Nephron (organoid): ENCODE measurements around the gene CDR2.
"Not testable (repeated sequence)": the region's sequence is repeated elsewhere in the genome, so short reads cannot be mapped to it uniquely, and the experiment has no call there.

Source experiments
- H3K27ac Mint-ChIP-seq, 3 experiments: 2 replicates each; pipeline ENCODE4 v1.8.0; 2020; ENCODE audit warnings: mixed read lengths in 3 of 3, mild to moderate bottlenecking in 2 of 3, moderate library complexity in 1 of 3
- H3K27me3 Mint-ChIP-seq: 2 replicates; pipeline ENCODE4 v1.8.0; 2021; ENCODE audit warnings: low read depth, mild to moderate bottlenecking, moderate library complexity, mixed read lengths
- H3K36me3 Mint-ChIP-seq: 2 replicates; pipeline ENCODE4 v1.8.0; 2020; ENCODE audit warnings: low read depth, mixed read lengths
- H3K4me1 Mint-ChIP-seq: 2 replicates; pipeline ENCODE4 v1.8.0; 2020; ENCODE audit warnings: mixed read lengths
- H3K4me3 Mint-ChIP-seq, 3 experiments: 2 replicates each; pipeline ENCODE4 v1.8.0; 2020; ENCODE audit warnings: mild to moderate bottlenecking in 3 of 3, mixed read lengths in 3 of 3, moderate library complexity in 2 of 3
- H3K9me3 Mint-ChIP-seq: 2 replicates; pipeline ENCODE4 v1.8.0; 2020; ENCODE audit warnings: mixed read lengths
- TF ChIP-seq, protein P1 (sequence below), 3 experiments: fragments of 200-600 bp; sonication (generic); IDR thresholded peaks; one replicate each; pipeline ENCODE4 v1.5.0; 2021; ENCODE audit warnings: antibody characterized with exemption in 3 of 3; ENCODE audit not compliant: unreplicated experiment in 3 of 3

CDR2 gene

DNA sequence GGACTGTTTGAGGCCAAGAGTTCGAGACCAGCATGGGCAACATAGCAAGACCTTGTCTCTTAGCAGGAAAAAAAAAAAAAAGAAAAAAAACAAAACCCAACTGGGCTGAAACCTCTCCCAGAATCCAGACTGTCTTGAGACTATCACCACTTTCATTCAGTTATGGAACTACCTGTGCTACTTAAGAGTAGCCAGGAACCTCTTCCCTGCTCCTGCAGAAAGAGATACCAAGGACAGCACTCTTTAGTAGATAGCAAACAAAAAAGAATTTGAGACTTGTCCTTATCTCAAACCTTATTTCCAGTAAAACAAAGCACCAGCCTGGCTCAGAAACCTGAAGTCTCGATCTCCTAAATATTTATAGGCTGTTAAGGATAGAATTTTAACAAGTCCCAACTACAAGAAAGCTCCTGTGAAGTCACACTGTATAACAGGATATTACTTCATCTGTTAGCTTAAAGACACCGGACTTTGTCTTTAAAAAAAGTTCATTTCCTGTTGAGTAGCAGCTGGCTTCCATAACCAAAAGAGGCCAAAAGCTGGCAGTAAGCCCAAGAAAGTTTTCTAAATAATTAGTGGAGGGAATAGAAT, 5.1 kb downstream of the CDR2 start:
- Mint-ChIP-seq H3K27me3 (no peaks in the 10 kb centered on the region), H3K4me1 (peaks cover 48% of the 10 kb centered on the region), H3K4me3 (no peak overlapping the region), H3K9me3 (no peaks in the 10 kb centered on the region), H3K36me3 (peaks cover 13% of the 10 kb centered on the region), H3K27ac (peak overlapping the region; percentile 56 to 86 (median 75))
- TF ChIP-seq, protein P1, sequence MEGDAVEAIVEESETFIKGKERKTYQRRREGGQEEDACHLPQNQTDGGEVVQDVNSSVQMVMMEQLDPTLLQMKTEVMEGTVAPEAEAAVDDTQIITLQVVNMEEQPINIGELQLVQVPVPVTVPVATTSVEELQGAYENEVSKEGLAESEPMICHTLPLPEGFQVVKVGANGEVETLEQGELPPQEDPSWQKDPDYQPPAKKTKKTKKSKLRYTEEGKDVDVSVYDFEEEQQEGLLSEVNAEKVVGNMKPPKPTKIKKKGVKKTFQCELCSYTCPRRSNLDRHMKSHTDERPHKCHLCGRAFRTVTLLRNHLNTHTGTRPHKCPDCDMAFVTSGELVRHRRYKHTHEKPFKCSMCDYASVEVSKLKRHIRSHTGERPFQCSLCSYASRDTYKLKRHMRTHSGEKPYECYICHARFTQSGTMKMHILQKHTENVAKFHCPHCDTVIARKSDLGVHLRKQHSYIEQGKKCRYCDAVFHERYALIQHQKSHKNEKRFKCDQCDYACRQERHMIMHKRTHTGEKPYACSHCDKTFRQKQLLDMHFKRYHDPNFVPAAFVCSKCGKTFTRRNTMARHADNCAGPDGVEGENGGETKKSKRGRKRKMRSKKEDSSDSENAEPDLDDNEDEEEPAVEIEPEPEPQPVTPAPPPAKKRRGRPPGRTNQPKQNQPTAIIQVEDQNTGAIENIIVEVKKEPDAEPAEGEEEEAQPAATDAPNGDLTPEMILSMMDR (IDR thresholded peaks at IDR 0.05; ENCODE audit: unreplicated experiment in 3 of 3): no peak

DNA sequence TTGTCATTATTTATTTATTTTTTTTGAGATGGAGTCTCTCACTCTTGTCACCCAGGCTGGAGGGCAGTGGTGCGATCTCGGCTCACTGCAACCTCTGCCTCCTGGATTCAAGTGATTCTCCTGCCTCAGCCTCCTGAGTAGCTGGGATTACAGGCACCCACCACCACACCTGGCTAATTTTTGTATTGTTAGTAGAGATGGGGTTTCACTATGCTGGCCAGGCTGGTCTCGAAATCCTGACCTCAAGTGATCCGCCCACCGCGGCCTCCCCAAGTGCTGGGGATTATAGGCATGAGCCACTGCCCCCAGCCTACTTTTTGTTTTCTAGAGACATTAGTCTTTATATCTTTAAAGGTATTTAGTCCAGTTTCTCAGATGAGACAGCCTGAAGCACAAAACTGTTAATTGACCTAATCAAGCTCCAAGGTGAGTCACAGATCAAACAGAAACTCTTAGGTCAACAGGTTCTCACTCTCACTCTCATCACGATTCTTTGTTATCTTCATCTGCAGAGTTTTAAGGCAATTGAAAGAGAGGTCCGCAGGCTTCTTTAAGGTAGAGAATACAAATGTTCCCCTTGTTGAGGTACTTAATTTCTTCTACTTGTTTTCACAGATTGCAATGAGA, 6.1 kb downstream of the CDR2 start:
- H3K4me3 Mint-ChIP-seq, H3K27ac Mint-ChIP-seq, H3K9me3 Mint-ChIP-seq, H3K27me3 Mint-ChIP-seq: not testable (repeated sequence)
- peaks cover 21% of the 10 kb centered on the region for H3K36me3 Mint-ChIP-seq
- peaks cover 43% of the 10 kb centered on the region for H3K4me1 Mint-ChIP-seq

DNA sequence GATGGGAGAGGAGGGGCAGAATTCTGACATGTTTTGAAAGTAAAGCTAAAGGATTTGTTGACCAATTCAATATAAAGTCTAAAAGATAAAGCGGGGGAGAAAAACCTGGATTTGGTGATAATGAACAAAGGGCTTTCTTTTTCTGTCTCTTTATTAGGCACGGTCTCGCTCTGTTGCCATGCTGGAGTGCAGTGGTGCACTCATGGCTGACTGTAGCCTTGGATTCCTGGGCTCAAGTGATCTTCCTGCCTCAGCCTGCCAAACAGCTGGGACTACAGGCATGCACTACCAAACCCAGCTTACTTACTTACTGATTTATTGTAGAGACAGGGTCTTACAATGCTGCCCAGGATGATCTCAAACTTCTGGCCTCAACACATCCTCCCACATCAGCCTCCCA, 7.5 kb downstream of the CDR2 start:
- Mint-ChIP-seq H3K4me1 (peaks cover 30% of the 10 kb centered on the region), H3K4me3 (no peak overlapping the region)

DNA sequence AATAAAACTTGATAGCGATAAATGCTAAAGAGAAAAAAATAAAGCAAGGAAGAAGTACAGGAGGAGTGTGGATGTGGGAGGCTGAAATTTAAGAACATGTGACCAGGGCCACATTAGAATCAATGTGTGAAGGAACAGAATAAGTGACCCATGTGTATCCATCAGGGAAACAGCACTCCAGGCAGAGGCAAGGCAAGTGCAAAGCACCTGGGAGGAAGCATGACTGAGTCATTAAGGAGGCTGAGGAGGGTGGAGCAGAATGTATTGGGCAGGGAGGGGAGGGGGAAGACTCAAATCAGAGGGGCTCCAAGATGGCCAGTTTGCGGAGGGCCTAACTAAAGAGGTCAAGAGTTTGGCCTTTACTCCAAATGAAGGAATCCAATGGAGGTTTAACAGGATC, 8.0 kb downstream of the CDR2 start:
- Mint-ChIP-seq H3K27me3 (no peaks in the 10 kb centered on the region), H3K4me3 (no peak overlapping the region), H3K36me3 (peaks cover 29% of the 10 kb centered on the region), H3K9me3 (no peaks in the 10 kb centered on the region), H3K4me1 (peaks cover 25% of the 10 kb centered on the region), H3K27ac (peak overlapping the region in 1 of 3 experiments; percentile 8)
- TF ChIP-seq, protein P1 (IDR thresholded peaks at IDR 0.05; ENCODE audit: unreplicated experiment in 3 of 3): no peak

More for the DNA sequence above, 7.5 kb downstream of the CDR2 start:
- H3K27me3 Mint-ChIP-seq: no peaks in the 10 kb centered on the region
- peak overlapping the region in 2 of 3 experiments; percentile 0 to 8 for H3K27ac Mint-ChIP-seq
- TF ChIP-seq, protein P1 (IDR thresholded peaks at IDR 0.05; ENCODE audit: unreplicated experiment in 3 of 3): no peak
- H3K9me3 Mint-ChIP-seq: no peaks in the 10 kb centered on the region
- H3K36me3 Mint-ChIP-seq: peaks cover 33% of the 10 kb centered on the region

DNA sequence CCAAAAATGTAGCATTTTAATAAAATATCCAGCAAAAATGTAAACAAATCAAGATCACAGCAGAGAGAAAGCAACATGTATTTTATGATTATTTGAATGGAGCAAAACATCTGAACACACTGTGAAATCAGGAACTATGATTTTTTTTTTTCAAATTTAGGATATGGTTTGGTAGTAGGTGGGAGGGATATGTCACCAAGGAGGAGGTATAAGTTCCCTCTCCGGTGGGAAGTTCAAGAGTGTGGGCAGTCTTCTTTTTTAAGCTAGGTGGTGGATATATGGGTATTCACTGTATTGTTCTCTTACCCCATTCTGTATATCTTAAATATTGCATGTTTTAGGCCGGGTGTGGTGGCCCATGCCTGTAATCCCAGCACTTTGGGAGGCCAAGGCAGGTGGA, 10.2 kb downstream of the CDR2 start:
- H3K4me3 Mint-ChIP-seq: no peak overlapping the region
- TF ChIP-seq, protein P1 (IDR thresholded peaks at IDR 0.05; ENCODE audit: unreplicated experiment in 3 of 3): no peak
- no peak overlapping the region for H3K27ac Mint-ChIP-seq
- H3K4me1 Mint-ChIP-seq: peaks cover 9% of the 10 kb centered on the region
- no peaks in the 10 kb centered on the region for H3K27me3 Mint-ChIP-seq
- no peaks in the 10 kb centered on the region for H3K9me3 Mint-ChIP-seq
- H3K36me3 Mint-ChIP-seq: peaks cover 35% of the 10 kb centered on the region

DNA sequence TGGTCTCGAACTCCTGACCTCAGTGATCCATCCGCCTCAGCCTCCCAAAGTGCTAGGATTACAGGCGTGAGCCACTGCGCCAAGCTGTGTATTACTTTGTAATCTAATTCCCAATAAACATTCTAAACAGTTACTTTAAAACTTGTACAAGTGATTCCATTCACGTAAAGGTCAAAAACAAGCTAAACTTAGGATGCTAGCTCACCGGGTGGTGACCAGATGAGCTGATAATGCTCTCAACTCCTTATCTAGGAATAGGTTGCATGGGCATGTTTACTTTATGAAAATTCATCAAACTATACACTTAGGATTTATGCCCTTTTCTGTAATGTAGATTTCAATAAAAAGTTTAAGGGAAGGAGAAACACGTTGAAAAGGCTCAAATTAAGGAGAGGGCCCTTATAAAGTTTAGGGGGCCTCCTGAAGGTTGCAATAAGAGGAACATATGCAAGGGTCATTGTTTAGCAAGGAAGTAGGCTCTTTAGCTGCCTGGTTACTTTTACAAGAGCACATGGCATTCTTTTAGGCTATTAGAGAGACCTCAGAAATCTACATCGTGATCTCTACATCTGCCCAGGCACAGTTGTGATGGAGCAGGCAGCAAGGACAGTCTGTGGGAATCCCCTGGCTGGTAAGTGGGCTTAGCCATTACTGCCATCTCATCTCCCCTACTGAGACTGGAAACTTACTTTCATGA, 13.3 kb downstream of the CDR2 start:
- Mint-ChIP-seq H3K36me3 (peaks cover 36% of the 10 kb centered on the region), H3K27ac (no peak overlapping the region), H3K27me3 (no peaks in the 10 kb centered on the region), H3K4me1 (no peaks in the 10 kb centered on the region), H3K4me3 (no peak overlapping the region), H3K9me3 (no peaks in the 10 kb centered on the region)
- TF ChIP-seq, protein P1 (IDR thresholded peaks at IDR 0.05; ENCODE audit: unreplicated experiment in 3 of 3): no peak
